ENCODE measurements around the gene BLM. TPM values are rescaled to one million over a fixed set of nuclear protein-coding genes. Genes with fewer than 3 reads are reported as not detected.

The BLM gene
- total RNA-seq, 2 donors from 2014 or later = 29.6 to 34.9 TPM

DNA sequence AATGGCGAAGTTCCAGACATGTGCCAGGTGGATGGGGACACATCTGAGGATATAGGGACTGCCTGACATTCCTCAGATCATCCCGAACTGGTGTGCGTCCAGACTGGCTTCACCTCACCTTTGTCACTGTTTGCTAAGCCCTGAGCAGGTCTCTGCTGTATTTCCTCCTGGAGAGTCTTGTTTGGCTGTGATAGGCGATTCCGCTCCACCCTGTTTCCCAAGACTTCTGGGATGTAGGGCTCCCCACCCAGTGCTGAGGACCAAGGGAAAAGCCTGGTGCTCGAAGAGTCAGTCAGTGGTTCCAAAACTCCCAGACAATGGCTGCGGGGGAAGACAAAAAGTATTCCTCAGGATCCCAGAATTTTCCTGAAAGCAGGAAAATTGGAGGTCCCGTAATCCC is 140.2 kb downstream of the BLM start:
- H3K27me3 ChIP-seq (ENCODE audit: control insufficient read depth, insufficient read depth, low read length, poor library complexity, severe bottlenecking) = no peaks in the 10 kb centered on the region
- Mint-ChIP-seq H3K27ac (peak overlapping the region; percentile 17), H3K4me1 (peaks cover 13% of the 10 kb centered on the region), H3K4me3 (no peak overlapping the region), H3K9me3 (no peaks in the 10 kb centered on the region), H3K27me3 (ENCODE audit: insufficient read depth) (no peaks in the 10 kb centered on the region), H3K36me3 (ENCODE audit: low read depth) (no peaks in the 10 kb centered on the region)
- peaks cover 5% of the 10 kb centered on the region for H3K4me1 ChIP-seq (ENCODE audit: control insufficient read depth, insufficient read depth, low read length)
- no peak overlapping the region for H3K9ac ChIP-seq (ENCODE audit: extremely low read depth, low read length, poor library complexity, severe bottlenecking)
- no peak for DNase-seq
- H3K9me3 ChIP-seq (ENCODE audit: control insufficient read depth, low read length) = no peaks in the 10 kb centered on the region
- H3K36me3 ChIP-seq (ENCODE audit: control insufficient read depth, insufficient read depth, low read length) = no peaks in the 10 kb centered on the region
- WGBS, 2 experiments (ENCODE audit: insufficient coverage in 1 of 2, insufficient read length in 1 of 2) = 94 to 95% methylated on average over 6 to 8 of the region's 8 CpGs
- H3K4me3 ChIP-seq (ENCODE audit: low read length) = no peak overlapping the region
- TF ChIP-seq, protein P1, sequence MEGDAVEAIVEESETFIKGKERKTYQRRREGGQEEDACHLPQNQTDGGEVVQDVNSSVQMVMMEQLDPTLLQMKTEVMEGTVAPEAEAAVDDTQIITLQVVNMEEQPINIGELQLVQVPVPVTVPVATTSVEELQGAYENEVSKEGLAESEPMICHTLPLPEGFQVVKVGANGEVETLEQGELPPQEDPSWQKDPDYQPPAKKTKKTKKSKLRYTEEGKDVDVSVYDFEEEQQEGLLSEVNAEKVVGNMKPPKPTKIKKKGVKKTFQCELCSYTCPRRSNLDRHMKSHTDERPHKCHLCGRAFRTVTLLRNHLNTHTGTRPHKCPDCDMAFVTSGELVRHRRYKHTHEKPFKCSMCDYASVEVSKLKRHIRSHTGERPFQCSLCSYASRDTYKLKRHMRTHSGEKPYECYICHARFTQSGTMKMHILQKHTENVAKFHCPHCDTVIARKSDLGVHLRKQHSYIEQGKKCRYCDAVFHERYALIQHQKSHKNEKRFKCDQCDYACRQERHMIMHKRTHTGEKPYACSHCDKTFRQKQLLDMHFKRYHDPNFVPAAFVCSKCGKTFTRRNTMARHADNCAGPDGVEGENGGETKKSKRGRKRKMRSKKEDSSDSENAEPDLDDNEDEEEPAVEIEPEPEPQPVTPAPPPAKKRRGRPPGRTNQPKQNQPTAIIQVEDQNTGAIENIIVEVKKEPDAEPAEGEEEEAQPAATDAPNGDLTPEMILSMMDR (conservative IDR thresholded peaks at IDR 0.05) = no peak
- H3K27ac ChIP-seq (ENCODE audit: low read depth, low read length) = no peak overlapping the region

DNA sequence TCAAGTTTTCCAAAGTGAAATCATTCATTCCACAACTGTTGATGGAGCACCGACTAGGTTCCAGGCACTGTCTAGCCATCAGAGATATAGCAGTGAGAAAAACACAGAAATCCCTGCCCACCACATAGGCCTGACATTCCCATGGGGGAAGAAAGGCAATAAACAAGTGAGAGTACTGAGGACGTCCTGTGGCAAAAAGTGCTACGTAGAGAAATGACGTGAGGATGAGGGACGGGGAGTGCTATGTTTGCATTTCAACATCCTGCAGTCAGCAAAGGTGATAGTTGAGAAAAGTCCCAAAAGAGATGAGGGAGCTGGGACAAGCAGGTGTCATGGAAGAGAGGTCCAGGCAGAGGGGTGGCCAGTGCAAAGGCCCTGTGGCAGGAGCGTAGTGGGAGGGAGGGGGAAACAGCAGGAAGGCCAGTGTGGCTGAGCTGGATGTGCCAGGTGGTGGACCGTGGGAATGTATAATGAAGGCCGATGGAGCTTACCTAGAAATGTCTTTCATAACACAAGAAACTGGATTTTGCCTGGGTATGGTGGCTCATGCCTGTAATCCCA is 140.8 kb downstream of the BLM start:
- no peak overlapping the region for H3K27ac ChIP-seq (ENCODE audit: low read depth, low read length)
- peaks cover 13% of the 10 kb centered on the region for H3K4me1 Mint-ChIP-seq
- no peaks in the 10 kb centered on the region for H3K27me3 ChIP-seq (ENCODE audit: control insufficient read depth, insufficient read depth, low read length, poor library complexity, severe bottlenecking)
- H3K9me3 Mint-ChIP-seq = no peaks in the 10 kb centered on the region
- H3K4me1 ChIP-seq (ENCODE audit: control insufficient read depth, insufficient read depth, low read length) = peaks cover 5% of the 10 kb centered on the region
- no peaks in the 10 kb centered on the region for H3K9me3 ChIP-seq (ENCODE audit: control insufficient read depth, low read length)
- H3K36me3 ChIP-seq (ENCODE audit: control insufficient read depth, insufficient read depth, low read length) = no peaks in the 10 kb centered on the region
- H3K36me3 Mint-ChIP-seq (ENCODE audit: low read depth) = no peaks in the 10 kb centered on the region
- H3K27ac Mint-ChIP-seq = peak overlapping the region; percentile 64
- TF ChIP-seq, protein P1 (conservative IDR thresholded peaks at IDR 0.05) = no peak
- H3K9ac ChIP-seq (ENCODE audit: extremely low read depth, low read length, poor library complexity, severe bottlenecking) = no peak overlapping the region
- no peaks in the 10 kb centered on the region for H3K27me3 Mint-ChIP-seq (ENCODE audit: insufficient read depth)
- no peak for DNase-seq
- 95% methylated on average over 7 to 8 of the region's 8 CpGs for WGBS, 2 experiments (ENCODE audit: insufficient coverage in 1 of 2, insufficient read length in 1 of 2)
- H3K4me3 ChIP-seq (ENCODE audit: low read length) = no peak overlapping the region
- H3K4me3 Mint-ChIP-seq = no peak overlapping the region

DNA sequence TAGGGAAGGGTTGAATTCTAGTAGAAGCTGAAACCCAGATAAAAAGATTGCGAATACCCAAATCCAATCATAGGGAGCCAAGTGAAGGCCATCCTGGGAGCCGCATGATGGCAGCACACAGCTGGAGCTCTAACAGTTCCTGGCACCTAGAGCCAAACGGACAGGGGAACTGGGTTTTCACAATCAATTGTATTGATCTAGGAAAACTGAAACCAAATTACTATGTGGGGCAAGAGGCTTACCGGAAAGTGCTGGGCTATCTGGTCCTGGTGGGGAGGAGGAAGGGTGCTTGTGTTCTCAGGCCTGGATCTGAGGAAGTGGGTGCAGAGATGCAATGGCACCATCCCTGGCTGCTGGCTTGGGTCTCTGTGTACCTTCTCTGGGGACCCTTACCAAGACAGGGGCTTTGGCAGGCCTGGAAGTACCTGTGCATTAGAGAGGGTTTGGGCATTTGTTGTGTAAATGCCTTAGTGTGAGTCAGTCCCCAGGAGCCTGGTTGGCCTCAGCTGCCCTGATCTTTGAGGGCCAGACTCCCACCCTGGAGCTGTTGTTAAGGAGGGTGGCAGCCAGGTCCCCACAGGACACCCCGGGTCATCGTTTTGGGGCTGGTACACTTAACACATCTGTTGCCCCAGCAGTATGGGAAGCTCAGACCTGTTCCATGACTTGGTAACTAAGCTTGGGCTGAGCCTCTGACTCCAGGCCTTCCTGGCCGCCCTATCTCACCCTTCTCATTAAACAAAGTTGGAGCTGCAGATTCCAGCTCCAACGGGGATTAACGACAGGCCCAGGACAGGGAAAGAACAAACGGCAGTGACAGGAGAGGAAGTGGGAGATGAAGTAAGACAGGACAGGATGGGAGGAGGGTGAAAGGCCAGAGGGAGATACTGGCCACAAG is 142.3 kb downstream of the BLM start:
- Histone ChIP-seq H3K27me3 (ENCODE audit: control insufficient read depth, insufficient read depth, low read length, poor library complexity, severe bottlenecking) (no peaks in the 10 kb centered on the region), H3K9ac (ENCODE audit: extremely low read depth, low read length, poor library complexity, severe bottlenecking) (no peak overlapping the region), H3K27ac (ENCODE audit: low read depth, low read length) (no peak overlapping the region), H3K4me3 (ENCODE audit: low read length) (no peak overlapping the region), H3K4me1 (ENCODE audit: control insufficient read depth, insufficient read depth, low read length) (peaks cover 5% of the 10 kb centered on the region), H3K36me3 (ENCODE audit: control insufficient read depth, insufficient read depth, low read length) (no peaks in the 10 kb centered on the region), H3K9me3 (ENCODE audit: control insufficient read depth, low read length) (no peaks in the 10 kb centered on the region)
- TF ChIP-seq, protein P1 (conservative IDR thresholded peaks at IDR 0.05) = peak; percentile 16
- H3K4me3 Mint-ChIP-seq = no peak overlapping the region
- DNase-seq = peak; percentile 84
- peaks cover 13% of the 10 kb centered on the region for H3K4me1 Mint-ChIP-seq
- 47 to 53% methylated on average over 6 to 10 of the region's 10 CpGs for WGBS, 2 experiments (ENCODE audit: insufficient coverage in 1 of 2, insufficient read length in 1 of 2)
- peak overlapping the region; percentile 88 for H3K27ac Mint-ChIP-seq
- no peaks in the 10 kb centered on the region for H3K9me3 Mint-ChIP-seq
- no peaks in the 10 kb centered on the region for H3K36me3 Mint-ChIP-seq (ENCODE audit: low read depth)
- H3K27me3 Mint-ChIP-seq (ENCODE audit: insufficient read depth) = no peaks in the 10 kb centered on the region

Measured in endodermal cell (in vitro differentiated cells).